OCI-LY1 (cell line): ENCODE results near the gene MACF1.

Experiments
- H2AFZ ChIP-seq: fragments of 200-600 bp; sonication (generic), shearing (Covaris generic); 2 replicates; pipeline ENCODE4 v1.6.0; 2014; ENCODE audit warnings: antibody characterized with exemption, mild to moderate bottlenecking, low read length
- H3F3A ChIP-seq: fragments of 200-600 bp; sonication (generic), shearing (Covaris generic); 2 replicates; pipeline ENCODE4 v1.6.0; 2014; ENCODE audit warnings: mild to moderate bottlenecking, antibody characterized with exemption, low read length, moderate library complexity; ENCODE audit not compliant: insufficient read depth
- H3K27ac ChIP-seq: fragments of 200-600 bp; sonication (generic); 2 replicates; pipeline ENCODE4 v1.5.1; 2014; ENCODE audit warnings: low read length, mixed run types, mild to moderate bottlenecking, low read depth; ENCODE audit not compliant: poor library complexity, severe bottlenecking
- H3K27me3 ChIP-seq: fragments of 200-600 bp; sonication (generic); 2 replicates; pipeline ENCODE4 v1.6.0; 2014; ENCODE audit warnings: antibody characterized with exemption, mild to moderate bottlenecking, low read length, moderate library complexity; ENCODE audit not compliant: insufficient read depth
- H3K36me3 ChIP-seq: fragments of 200-600 bp; sonication (generic); 2 replicates; pipeline ENCODE4 v1.6.1; 2014; ENCODE audit warnings: mild to moderate bottlenecking, antibody characterized with exemption, low read length, moderate library complexity, mixed read lengths; ENCODE audit not compliant: insufficient read depth
- H3K4me1 ChIP-seq: fragments of 200-600 bp; sonication (generic); 2 replicates; pipeline ENCODE4 v1.5.1; 2014; ENCODE audit warnings: mild to moderate bottlenecking, low read length, moderate library complexity; ENCODE audit not compliant: insufficient read depth, severe bottlenecking
- H3K4me2 ChIP-seq: fragments of 200-600 bp; sonication (generic), shearing (Covaris generic); 2 replicates; pipeline ENCODE4 v1.6.1; 2014; ENCODE audit warnings: low read length
- H3K4me3 ChIP-seq: fragments of 200-600 bp; sonication (generic); 2 replicates; pipeline ENCODE4 v1.5.1; 2014; ENCODE audit warnings: low read length, low read depth, mild to moderate bottlenecking, mixed read lengths; ENCODE audit not compliant: poor library complexity, severe bottlenecking
- H3K79me2 ChIP-seq: fragments of 200-600 bp; shearing (Covaris generic); 2 replicates; pipeline ENCODE4 v1.6.1; 2016; ENCODE audit warnings: mixed run types, low read length, mixed read lengths; ENCODE audit not compliant: insufficient read depth
- H3K9ac ChIP-seq: fragments of 200-600 bp; sonication (generic), shearing (Covaris generic); 2 replicates; pipeline ENCODE4 v1.6.1; 2014; ENCODE audit warnings: mild to moderate bottlenecking, low read length, mixed read lengths
- H3K9me2 ChIP-seq: fragments of 200-600 bp; sonication (generic), shearing (Covaris generic); 2 replicates; pipeline ENCODE4 v1.6.1; 2014; ENCODE audit warnings: low read depth, mild to moderate bottlenecking, low read length, mixed read lengths
- H3K9me3 ChIP-seq: fragments of 200-600 bp; shearing (Covaris generic); 2 replicates; pipeline ENCODE4 v1.6.1; 2014; ENCODE audit warnings: low read length, mixed read lengths
- H4K20me1 ChIP-seq: fragments of 200-600 bp; sonication (generic), shearing (Covaris generic); 2 replicates; pipeline ENCODE4 v1.6.0; 2016; ENCODE audit warnings: mild to moderate bottlenecking, low read length; ENCODE audit not compliant: insufficient read depth
- EZH2 ChIP-seq: fragments of 200-600 bp; sonication (generic), shearing (Covaris generic); IDR thresholded peaks from 2 replicates; pipeline ENCODE4 v1.8.0; 2017; ENCODE audit warnings: borderline replicate concordance, mixed run types, mild to moderate bottlenecking, antibody characterized with exemption, low read length, moderate library complexity, mixed read lengths
- TF ChIP-seq, protein P1 (sequence below): fragments of 200-600 bp; sonication (generic), shearing (Covaris generic); IDR thresholded peaks from 2 replicates; pipeline ENCODE4 v1.5.1; 2017; ENCODE audit warnings: mild to moderate bottlenecking, antibody characterized with exemption, low read length, moderate library complexity, mixed read lengths

Gene MACF1

DNA sequence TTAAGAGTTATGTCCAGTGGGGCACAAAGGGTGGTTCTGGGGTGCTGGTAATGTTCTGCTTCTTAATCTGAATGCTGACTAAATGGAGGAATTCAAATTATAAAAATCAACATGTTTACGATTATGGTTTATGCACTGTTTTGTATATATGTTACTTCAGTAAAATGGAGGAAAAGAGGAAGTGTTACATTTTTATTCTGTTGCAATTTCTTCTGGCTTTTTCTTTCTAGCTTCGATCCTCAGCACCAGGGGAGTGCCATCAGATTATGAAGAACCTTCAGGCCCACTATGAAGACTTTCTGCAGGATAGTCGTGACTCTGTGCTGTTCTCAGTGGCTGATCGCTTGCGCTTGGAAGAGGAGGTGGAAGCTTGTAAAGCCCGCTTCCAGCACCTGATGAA, 105.5 kb downstream of the MACF1 start:
- Histone ChIP-seq H3K27ac (no peak overlapping the region), H3K36me3 (peaks cover 55% of the 10 kb centered on the region), H3K9me3 (no peaks in the 10 kb centered on the region), H3K79me2 (no peaks in the 10 kb centered on the region), H3K27me3 (no peaks in the 10 kb centered on the region), H4K20me1 (no peaks in the 10 kb centered on the region), H3K4me3 (no peak overlapping the region), H3K4me2 (no peak overlapping the region), H3K9ac (no peak overlapping the region), H3K4me1 (no peaks in the 10 kb centered on the region), H3K9me2 (no peaks in the 10 kb centered on the region), H3F3A (no peaks in the 10 kb centered on the region), H2AFZ (no peak overlapping the region)
- TF ChIP-seq, protein P1, sequence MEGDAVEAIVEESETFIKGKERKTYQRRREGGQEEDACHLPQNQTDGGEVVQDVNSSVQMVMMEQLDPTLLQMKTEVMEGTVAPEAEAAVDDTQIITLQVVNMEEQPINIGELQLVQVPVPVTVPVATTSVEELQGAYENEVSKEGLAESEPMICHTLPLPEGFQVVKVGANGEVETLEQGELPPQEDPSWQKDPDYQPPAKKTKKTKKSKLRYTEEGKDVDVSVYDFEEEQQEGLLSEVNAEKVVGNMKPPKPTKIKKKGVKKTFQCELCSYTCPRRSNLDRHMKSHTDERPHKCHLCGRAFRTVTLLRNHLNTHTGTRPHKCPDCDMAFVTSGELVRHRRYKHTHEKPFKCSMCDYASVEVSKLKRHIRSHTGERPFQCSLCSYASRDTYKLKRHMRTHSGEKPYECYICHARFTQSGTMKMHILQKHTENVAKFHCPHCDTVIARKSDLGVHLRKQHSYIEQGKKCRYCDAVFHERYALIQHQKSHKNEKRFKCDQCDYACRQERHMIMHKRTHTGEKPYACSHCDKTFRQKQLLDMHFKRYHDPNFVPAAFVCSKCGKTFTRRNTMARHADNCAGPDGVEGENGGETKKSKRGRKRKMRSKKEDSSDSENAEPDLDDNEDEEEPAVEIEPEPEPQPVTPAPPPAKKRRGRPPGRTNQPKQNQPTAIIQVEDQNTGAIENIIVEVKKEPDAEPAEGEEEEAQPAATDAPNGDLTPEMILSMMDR = no peak
- TF ChIP-seq EZH2 = no peak

DNA sequence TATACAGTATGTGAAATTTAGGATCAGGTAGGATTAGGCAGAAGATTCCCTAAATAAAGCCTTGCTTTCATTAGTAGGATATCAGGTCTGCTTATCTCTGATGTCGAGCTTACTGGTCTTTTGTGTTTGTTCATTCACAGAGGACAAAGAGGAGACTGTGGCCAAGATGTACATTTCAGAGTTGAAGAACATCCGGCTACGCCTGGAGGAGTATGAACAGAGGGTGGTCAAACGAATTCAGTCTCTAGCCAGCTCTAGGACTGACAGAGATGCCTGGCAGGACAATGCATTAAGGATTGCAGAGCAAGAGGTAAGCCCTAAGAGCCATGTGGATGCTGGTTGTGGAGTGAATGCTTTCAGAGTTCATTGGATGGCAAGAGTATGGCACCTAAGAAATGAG, 106.2 kb downstream of the MACF1 start:
- H4K20me1 ChIP-seq = no peaks in the 10 kb centered on the region
- peaks cover 57% of the 10 kb centered on the region for H3K36me3 ChIP-seq
- no peaks in the 10 kb centered on the region for H3K4me1 ChIP-seq
- no peaks in the 10 kb centered on the region for H3K9me2 ChIP-seq
- H3K9me3 ChIP-seq = no peaks in the 10 kb centered on the region
- no peak overlapping the region for H3K4me2 ChIP-seq
- TF ChIP-seq, protein P1 = no peak
- no peak for TF ChIP-seq EZH2
- H3F3A ChIP-seq = no peaks in the 10 kb centered on the region
- no peak overlapping the region for H3K27ac ChIP-seq
- no peak overlapping the region for H2AFZ ChIP-seq
- H3K27me3 ChIP-seq = no peaks in the 10 kb centered on the region
- no peaks in the 10 kb centered on the region for H3K79me2 ChIP-seq
- H3K9ac ChIP-seq = no peak overlapping the region
- H3K4me3 ChIP-seq = no peak overlapping the region

DNA sequence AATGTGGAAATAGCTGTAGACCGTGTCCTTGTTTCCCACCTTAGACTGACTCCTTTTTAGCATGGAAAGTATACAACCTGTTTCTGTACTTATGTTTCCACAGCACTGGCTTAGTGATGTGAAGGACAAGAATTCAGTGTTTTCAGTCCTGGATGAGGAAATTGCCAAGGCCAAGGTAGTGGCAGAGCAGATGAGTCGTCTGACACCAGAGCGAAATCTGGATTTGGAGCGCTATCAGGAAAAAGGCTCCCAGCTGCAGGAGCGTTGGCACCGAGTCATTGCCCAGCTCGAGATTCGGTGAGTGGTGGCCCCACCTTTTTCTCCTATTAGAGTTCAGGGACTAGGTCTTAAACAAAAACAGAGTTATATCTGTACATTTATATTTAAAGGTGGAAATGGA, 112.6 kb downstream of the MACF1 start:
- H3F3A ChIP-seq = no peaks in the 10 kb centered on the region
- H3K36me3 ChIP-seq = peaks cover 90% of the 10 kb centered on the region
- H3K9me2 ChIP-seq = no peaks in the 10 kb centered on the region
- no peaks in the 10 kb centered on the region for H3K4me1 ChIP-seq
- no peak overlapping the region for H3K9ac ChIP-seq
- H3K27me3 ChIP-seq = no peaks in the 10 kb centered on the region
- H3K4me2 ChIP-seq = no peak overlapping the region
- H3K27ac ChIP-seq = no peak overlapping the region
- H4K20me1 ChIP-seq = no peaks in the 10 kb centered on the region
- H3K79me2 ChIP-seq = no peaks in the 10 kb centered on the region
- H3K4me3 ChIP-seq = no peak overlapping the region
- TF ChIP-seq, protein P1 = no peak
- no peak for TF ChIP-seq EZH2
- no peak overlapping the region for H2AFZ ChIP-seq
- no peaks in the 10 kb centered on the region for H3K9me3 ChIP-seq
